ENCODE data around the gene ZBTB12. TPM values are rescaled to one million over a fixed set of nuclear protein-coding genes. Genes with fewer than 3 reads are reported as not detected.

ZBTB12 gene
- total and polyA plus RNA-seq, 2 of the 8 experiments (the other 6 are each of a cell fraction or from before 2014, with no cell fraction given), result 20.7 to 40.8 TPM

DNA sequence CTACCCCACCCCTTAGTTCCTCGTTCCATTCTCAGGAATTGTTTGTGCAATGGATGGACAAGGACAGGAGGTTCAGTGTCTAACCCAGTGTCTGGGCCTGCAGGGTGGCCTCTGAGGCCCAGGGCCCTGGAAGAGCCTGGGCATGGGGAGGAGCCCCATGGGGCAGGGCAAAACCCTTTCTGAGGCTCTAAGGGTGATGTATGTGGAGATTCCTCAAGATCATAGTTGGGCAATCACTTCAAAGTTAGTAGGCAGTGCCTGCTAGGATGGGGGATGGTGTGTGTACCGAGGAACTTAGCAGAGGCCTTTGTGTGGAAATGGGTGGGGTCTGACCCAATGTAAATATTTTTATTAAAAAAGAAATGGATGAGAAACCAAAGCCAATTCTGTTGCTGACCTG, 18.9 kb upstream of the ZBTB12 start:
- Histone ChIP-seq H3K23me2 (ENCODE audit: low read depth, low read length) (no peaks in the 10 kb centered on the region), H2BK15ac (ENCODE audit: low read length) (no peak overlapping the region), H3K79me2 (ENCODE audit: control insufficient read depth in 1 of 2, insufficient read depth in 2 of 2, low read length in 2 of 2) (no peaks in the 10 kb centered on the region), H3K27ac (ENCODE audit: low read depth, low read length) (no peak overlapping the region), H3K14ac (ENCODE audit: insufficient read length) (no peak overlapping the region), H2BK5ac (ENCODE audit: low read depth, low read length) (no peak overlapping the region), H3K23ac (ENCODE audit: insufficient read length) (no peak overlapping the region), H3K4me1 (replicated peaks in 1 of 4; ENCODE audit: control insufficient read depth in 3 of 4, insufficient read depth in 4 of 4, low read length in 3 of 4) (no peaks in the 10 kb centered on the region), H2BK20ac (ENCODE audit: low read length) (no peak overlapping the region), H2AK5ac (ENCODE audit: low read depth, low read length) (no peak overlapping the region), H2AFZ (ENCODE audit: low read length) (no peak overlapping the region), H3K36me3 (ENCODE audit: control insufficient read depth in 2 of 4, insufficient read depth in 4 of 4, low read length in 3 of 4) (no peaks in the 10 kb centered on the region), H3K4ac (replicated peaks; ENCODE audit: insufficient read length, low read depth, low read length) (no peak overlapping the region), H3K9me3 (ENCODE audit: insufficient read depth in 2 of 2, low read depth in 1 of 2, low read length in 1 of 2) (no peaks in the 10 kb centered on the region), H3K4me3 (ENCODE audit: extremely low read depth in 1 of 4, insufficient read depth in 2 of 4, low read depth in 3 of 4, low read length in 4 of 4) (no peak overlapping the region), H3K27me3 (replicated peaks in 1 of 4; ENCODE audit: control insufficient read depth in 3 of 4, extremely low read depth in 1 of 4, insufficient read depth in 3 of 4, low read length in 3 of 4) (no peaks in the 10 kb centered on the region), H3K4me2 (ENCODE audit: insufficient read depth in 1 of 2, low read depth in 2 of 2, low read length in 2 of 2) (no peak overlapping the region), H3K18ac (ENCODE audit: extremely low read depth, low read length) (no peak overlapping the region), H4K91ac (replicated peaks; ENCODE audit: insufficient read length, low read length) (no peak overlapping the region), H4K20me1 (replicated peaks in 1 of 2; ENCODE audit: control insufficient read depth in 1 of 2, insufficient read depth in 2 of 2, low read length in 2 of 2) (no peaks in the 10 kb centered on the region), H3K56ac (replicated peaks; ENCODE audit: insufficient read length, low read depth, low read length) (no peak overlapping the region), H2BK120ac (replicated peaks; ENCODE audit: low read depth, low read length) (no peak overlapping the region), H2BK12ac (ENCODE audit: low read depth, low read length) (no peak overlapping the region), H4K5ac (ENCODE audit: insufficient read length, low read depth, low read length) (no peak overlapping the region), H3K9ac (replicated peaks in 1 of 4; ENCODE audit: extremely low read depth in 1 of 4, low read depth in 3 of 4, low read length in 3 of 4) (no peak overlapping the region), H4K8ac (ENCODE audit: extremely low read depth, insufficient read depth, low read length) (no peak overlapping the region), H3K79me1 (ENCODE audit: low read depth, low read length) (no peaks in the 10 kb centered on the region)
- DNase-seq (ENCODE audit: low read depth in 1 of 2, low spot score in 2 of 2) (no peak), FAIRE-seq (no peak)
- POLR2A ChIA-PET (ENCODE audit: partially characterized antibody), result interaction anchor here (0.9 to 2.7 kb wide), 6 partner anchors 14 to 27 kb away, joined by 3 to 12 read pairs (median 4); partner anchors contain the start of genes EHMT2 and ZBTB12
- CTCF ChIA-PET (ENCODE audit: partially characterized antibody), result interaction anchor here (0.8 to 6.4 kb wide), 6 partner anchors 9 to 176 kb away, joined by 3 to 43 read pairs (median 10); no protein-coding TSS in a partner anchor
- WGBS, 2 experiments (ENCODE audit: extremely low coverage in 1 of 2, insufficient coverage in 1 of 2, insufficient read length in 1 of 2, insufficient replicate concordance in 2 of 2, low coverage in 1 of 2, low lambda C conversion rate in 2 of 2, missing lambda C conversion rate in 1 of 2), result 78% methylated on average over 2 of the region's 2 CpGs; no CpG with 5 or more reads in 1 of the 2 experiments
- TF ChIP-seq CTBP2 (IDR thresholded peaks at IDR 0.05; ENCODE audit: borderline replicate concordance, insufficient read depth, insufficient read length, low read length), result no peak
- TF ChIP-seq, protein P1, sequence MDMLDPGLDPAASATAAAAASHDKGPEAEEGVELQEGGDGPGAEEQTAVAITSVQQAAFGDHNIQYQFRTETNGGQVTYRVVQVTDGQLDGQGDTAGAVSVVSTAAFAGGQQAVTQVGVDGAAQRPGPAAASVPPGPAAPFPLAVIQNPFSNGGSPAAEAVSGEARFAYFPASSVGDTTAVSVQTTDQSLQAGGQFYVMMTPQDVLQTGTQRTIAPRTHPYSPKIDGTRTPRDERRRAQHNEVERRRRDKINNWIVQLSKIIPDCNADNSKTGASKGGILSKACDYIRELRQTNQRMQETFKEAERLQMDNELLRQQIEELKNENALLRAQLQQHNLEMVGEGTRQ (IDR thresholded peaks at IDR 0.05; ENCODE audit: low read length), result no peak
- no peak for TF ChIP-seq KDM1A (IDR thresholded peaks at IDR 0.05; ENCODE audit: borderline replicate concordance, low read length)
- no peak for TF ChIP-seq KDM4A (IDR thresholded peaks at IDR 0.05; ENCODE audit: low read depth, low read length, severe bottlenecking)
- TF ChIP-seq RBBP5 (IDR thresholded peaks at IDR 0.05; ENCODE audit: borderline replicate concordance, low read depth, low read length), result no peak
- TF ChIP-seq POU5F1 (IDR thresholded peaks at IDR 0.05; ENCODE audit: low read depth, low read length), result no peak
- TF ChIP-seq ZNF274 (IDR thresholded peaks at IDR 0.05; ENCODE audit: borderline replicate concordance, extremely low read depth, low read length), result no peak
